GM12874 (cell line): ENCODE results near the gene HRH4.
A peak's percentile ranks its signal among the peaks of the same experiment; 100 is the strongest.

Source experiments
- TF ChIP-seq, protein P1 (sequence below): IDR thresholded peaks from 2 replicates; pipeline ENCODE4 v1.5.1; 2011; ENCODE audit warnings: low read depth, mild to moderate bottlenecking, control low read depth, low read length, moderate library complexity; ENCODE audit not compliant: insufficient read depth

Gene HRH4

DNA sequence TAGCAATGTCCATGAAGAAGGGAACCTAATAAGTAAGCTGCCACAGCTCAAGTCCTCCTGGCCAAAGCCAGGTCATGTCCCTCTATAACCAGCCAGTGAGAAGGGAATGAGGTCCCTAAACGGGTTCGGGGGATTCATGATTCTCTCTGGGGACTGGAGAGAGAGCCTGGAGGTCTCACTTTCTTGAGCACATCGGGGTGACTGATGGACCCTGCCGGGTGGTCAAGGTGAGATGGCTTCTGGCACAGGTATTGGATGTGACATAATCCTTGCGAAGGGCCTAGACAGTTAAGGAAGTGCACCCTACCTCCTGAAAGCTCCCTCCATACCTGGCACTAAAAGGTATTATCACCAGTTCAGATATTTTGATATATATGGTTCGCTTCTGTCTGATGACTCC, 45.7 kb downstream of the HRH4 start:
- TF ChIP-seq, protein P1, sequence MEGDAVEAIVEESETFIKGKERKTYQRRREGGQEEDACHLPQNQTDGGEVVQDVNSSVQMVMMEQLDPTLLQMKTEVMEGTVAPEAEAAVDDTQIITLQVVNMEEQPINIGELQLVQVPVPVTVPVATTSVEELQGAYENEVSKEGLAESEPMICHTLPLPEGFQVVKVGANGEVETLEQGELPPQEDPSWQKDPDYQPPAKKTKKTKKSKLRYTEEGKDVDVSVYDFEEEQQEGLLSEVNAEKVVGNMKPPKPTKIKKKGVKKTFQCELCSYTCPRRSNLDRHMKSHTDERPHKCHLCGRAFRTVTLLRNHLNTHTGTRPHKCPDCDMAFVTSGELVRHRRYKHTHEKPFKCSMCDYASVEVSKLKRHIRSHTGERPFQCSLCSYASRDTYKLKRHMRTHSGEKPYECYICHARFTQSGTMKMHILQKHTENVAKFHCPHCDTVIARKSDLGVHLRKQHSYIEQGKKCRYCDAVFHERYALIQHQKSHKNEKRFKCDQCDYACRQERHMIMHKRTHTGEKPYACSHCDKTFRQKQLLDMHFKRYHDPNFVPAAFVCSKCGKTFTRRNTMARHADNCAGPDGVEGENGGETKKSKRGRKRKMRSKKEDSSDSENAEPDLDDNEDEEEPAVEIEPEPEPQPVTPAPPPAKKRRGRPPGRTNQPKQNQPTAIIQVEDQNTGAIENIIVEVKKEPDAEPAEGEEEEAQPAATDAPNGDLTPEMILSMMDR = no peak

DNA sequence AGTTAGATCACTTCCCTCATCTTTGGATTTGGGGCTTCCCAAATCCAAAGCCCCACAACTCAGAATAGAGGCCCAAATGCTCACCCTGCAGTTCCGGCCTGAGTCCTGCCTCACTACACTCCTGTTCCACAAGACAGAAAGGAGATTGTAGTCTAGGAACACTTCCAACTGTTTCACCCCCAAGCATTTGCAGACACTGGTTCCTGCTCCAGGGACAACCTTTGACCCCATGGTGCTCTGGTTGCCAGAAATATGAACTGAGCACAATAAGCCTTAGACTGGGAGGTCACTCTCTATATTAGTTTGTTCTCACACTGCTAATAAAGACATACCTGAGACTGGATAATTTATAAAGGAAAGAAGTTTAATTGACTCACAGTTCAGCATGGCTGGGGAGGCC, 49.0 kb downstream of the HRH4 start:
- TF ChIP-seq, protein P1 = no peak

GRCh38 chr18:24514439-24514838, 54.0 kb downstream of the HRH4 start:
- TF ChIP-seq, protein P1 = peak; percentile 67

DNA sequence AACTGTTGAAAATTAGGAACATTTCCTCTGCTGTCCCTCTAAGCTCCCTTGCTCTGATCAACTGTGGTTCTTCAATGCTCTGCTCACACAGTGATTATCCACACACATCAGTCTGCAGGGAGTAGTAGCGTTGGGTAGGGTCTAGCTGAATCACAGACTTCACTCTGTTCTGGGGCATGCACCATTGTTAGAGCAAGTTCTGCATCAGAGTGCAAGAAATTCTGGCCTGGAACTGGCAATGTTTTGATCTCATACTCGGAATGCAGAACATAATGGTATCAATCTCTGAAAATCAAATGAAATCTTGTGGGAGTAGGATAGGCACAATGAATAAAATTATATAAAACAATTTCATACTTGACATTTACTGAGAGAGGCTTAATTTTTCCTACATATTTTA, 55.3 kb downstream of the HRH4 start:
- TF ChIP-seq, protein P1 = no peak

DNA sequence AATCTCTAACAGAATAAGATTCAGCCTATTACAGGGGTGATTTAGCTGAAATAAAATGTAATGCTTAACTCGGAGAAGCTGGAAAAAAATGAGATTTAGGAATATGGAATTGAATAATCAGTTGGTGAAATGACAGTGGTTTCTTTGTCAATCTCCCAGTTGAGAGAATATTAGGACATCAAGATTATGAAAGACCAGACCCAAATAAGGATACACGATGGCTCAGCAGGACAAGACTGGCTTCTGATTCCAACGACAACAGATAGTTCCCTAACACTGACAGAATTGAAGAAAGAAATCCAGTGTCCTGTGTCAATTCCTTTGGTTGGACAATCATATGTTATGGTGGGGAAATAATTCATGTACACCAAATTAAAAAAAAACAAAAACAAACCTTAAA, 55.8 kb downstream of the HRH4 start:
- TF ChIP-seq, protein P1 = no peak

GRCh38 chr18:24517554-24517953, 57.1 kb downstream of the HRH4 start:
- TF ChIP-seq, protein P1 = no peak

DNA sequence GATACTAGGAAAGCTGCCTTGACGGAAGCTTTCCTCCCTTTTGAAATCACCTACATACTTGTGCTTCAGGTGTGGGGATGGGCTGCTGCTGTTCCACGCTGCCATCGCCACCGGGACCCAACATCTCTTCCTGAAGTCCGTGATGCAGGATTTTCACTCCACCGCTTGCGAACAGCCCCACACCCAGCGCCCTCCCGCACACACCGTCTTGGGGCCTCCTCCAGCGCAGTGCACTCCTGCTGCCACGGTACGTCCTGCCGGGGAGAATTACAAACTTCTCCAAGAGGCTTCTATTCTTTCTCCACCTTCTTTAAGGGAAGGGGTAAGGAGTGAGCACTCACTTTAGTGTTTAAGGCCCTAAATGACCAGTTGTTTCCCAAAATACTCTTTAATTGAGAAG, 58.2 kb downstream of the HRH4 start:
- TF ChIP-seq, protein P1 = no peak
